IMR-90 (cell line): ENCODE results near the gene ADAM12. TPM values are rescaled to one million over a fixed set of nuclear protein-coding genes. Genes with fewer than 3 reads are reported as not detected.

Source experiments
- ATAC-seq: fragments of 200-7000 bp; cut with Tn5 transposase; 2 replicates; pipeline ENCODE4 v1.9.1; 2020; ENCODE audit warnings: low read depth, mild to moderate bottlenecking, moderate library complexity
- BruUV-seq: library from RNA; stranded (reverse); fragments of 400-500 nt; replicated peaks from 2 replicates; lab custom pipeline; 2021; lab: Mats Ljungman, UMichigan
- CTCF ChIA-PET: fragments of 300-600 bp; formaldehyde crosslinking; extraction: SDS; loops from one replicate; lab custom pipeline; 2021; ENCODE audit warnings: antibody characterized with exemption; lab: Yijun Ruan, JAX
- POLR2A ChIA-PET: fragments of 300-600 bp; sonication (Branson Sonifier 250); formaldehyde crosslinking; loops from one replicate; lab custom pipeline; 2022; ENCODE audit warnings: antibody characterized with exemption; ENCODE audit not compliant: unreplicated experiment; lab: Charles Lee
- DNase-seq: peaks from one replicate; pipeline ENCODE4 v3.0.0; 2013
- H2AFZ ChIP-seq: replicated peaks from 2 replicates; pipeline ENCODE3; 2013; ENCODE audit warnings: low read length, mild to moderate bottlenecking; ENCODE audit not compliant: poor library complexity
- H2AK5ac ChIP-seq: 2 replicates; pipeline ENCODE4 v1.6.1; 2013; ENCODE audit warnings: low read depth, low read length, inconsistent platforms
- H2AK9ac ChIP-seq: replicated peaks from 2 replicates; pipeline ENCODE3; 2013; ENCODE audit warnings: mild to moderate bottlenecking, low read depth, low read length, moderate library complexity; ENCODE audit not compliant: poor library complexity
- H2BK120ac ChIP-seq: 2 replicates; pipeline ENCODE4 v1.6.1; 2013; ENCODE audit warnings: low read depth, low read length, inconsistent platforms
- H2BK15ac ChIP-seq: 3 replicates; pipeline ENCODE4 v1.6.1; 2013; ENCODE audit warnings: low read depth, low read length, inconsistent platforms
- H2BK20ac ChIP-seq: 2 replicates; pipeline ENCODE4 v1.6.1; 2013; ENCODE audit warnings: low read depth, mild to moderate bottlenecking, inconsistent platforms, low read length, moderate library complexity
- H2BK5ac ChIP-seq: 2 replicates; pipeline ENCODE4 v1.6.1; 2013; ENCODE audit warnings: mild to moderate bottlenecking, low read depth, low read length, inconsistent platforms; ENCODE audit not compliant: poor library complexity, severe bottlenecking
- H3K14ac ChIP-seq: replicated peaks from 2 replicates; pipeline ENCODE4 v1.6.1; 2013; ENCODE audit warnings: low read depth, low read length, inconsistent platforms
- H3K18ac ChIP-seq: 2 replicates; pipeline ENCODE4 v1.6.1; 2013; ENCODE audit warnings: low read depth, low read length, control low read depth
- H3K23ac ChIP-seq: 2 replicates; pipeline ENCODE4 v1.6.1; 2013; ENCODE audit warnings: low read depth, low read length, inconsistent platforms
- H3K27ac ChIP-seq: 2 replicates; pipeline ENCODE4 v1.5.1; 2013; ENCODE audit warnings: mild to moderate bottlenecking, control low read depth, low read length; ENCODE audit not compliant: insufficient read depth
- H3K27me3 ChIP-seq: 2 replicates; pipeline ENCODE4 v1.6.1; 2013; ENCODE audit warnings: low read length; ENCODE audit not compliant: control insufficient read depth, insufficient read depth
- H3K36me3 ChIP-seq: 2 replicates; pipeline ENCODE4 v1.6.1; 2013; ENCODE audit warnings: low read length, mixed read lengths; ENCODE audit not compliant: control insufficient read depth, insufficient read depth
- H3K4ac ChIP-seq: 2 replicates; pipeline ENCODE4 v1.6.1; 2013; ENCODE audit warnings: low read depth, low read length, inconsistent platforms
- H3K4me1 ChIP-seq: 2 replicates; pipeline ENCODE4 v1.6.1; 2013; ENCODE audit warnings: low read length, mixed read lengths; ENCODE audit not compliant: control insufficient read depth, insufficient read depth
- H3K4me2 ChIP-seq: 2 replicates; pipeline ENCODE4 v1.6.1; 2013; ENCODE audit warnings: low read depth, mild to moderate bottlenecking, control low read depth, low read length, moderate library complexity
- H3K4me3 ChIP-seq: 2 replicates; pipeline ENCODE4 v1.5.1; 2013; ENCODE audit warnings: low read depth, mild to moderate bottlenecking, control low read depth, low read length, moderate library complexity; ENCODE audit not compliant: insufficient read depth
- H3K56ac ChIP-seq: 2 replicates; pipeline ENCODE4 v1.6.1; 2013; ENCODE audit warnings: low read length, inconsistent platforms; ENCODE audit not compliant: insufficient read depth; ENCODE audit errors: extremely low read depth
- H3K79me1 ChIP-seq, 2 experiments: 2 replicates each; pipeline ENCODE4 v1.6.1; 2013; ENCODE audit warnings: low read length in 2 of 2, inconsistent platforms in 1 of 2, low read depth in 1 of 2
- H3K9ac ChIP-seq: 2 replicates; pipeline ENCODE4 v1.6.1; 2013; ENCODE audit warnings: low read depth, low read length, control low read depth
- H3K9me1 ChIP-seq: 2 replicates; pipeline ENCODE4 v1.6.1; 2013; ENCODE audit warnings: low read length, inconsistent platforms; ENCODE audit not compliant: insufficient read depth
- H3K9me3 ChIP-seq: 2 replicates; pipeline ENCODE4 v1.6.1; 2013; ENCODE audit warnings: low read length; ENCODE audit not compliant: control insufficient read depth, insufficient read depth
- H4K20me1 ChIP-seq: 2 replicates; pipeline ENCODE4 v1.6.1; 2013; ENCODE audit warnings: low read length, inconsistent platforms; ENCODE audit not compliant: insufficient read depth
- H4K5ac ChIP-seq: 2 replicates; pipeline ENCODE4 v1.6.1; 2013; ENCODE audit warnings: mild to moderate bottlenecking, low read depth, low read length, control low read depth
- H4K8ac ChIP-seq, 2 experiments: 2 replicates each; pipeline ENCODE4 v1.6.1; 2013; ENCODE audit warnings: low read depth in 2 of 2, low read length in 2 of 2, control low read depth in 1 of 2, inconsistent platforms in 1 of 2
- H4K91ac ChIP-seq: 2 replicates; pipeline ENCODE4 v1.6.1; 2013; ENCODE audit warnings: low read depth, low read length, inconsistent platforms; ENCODE audit not compliant: insufficient read depth
- BHLHE40 ChIP-seq: fragments of 150-350 bp; IDR thresholded peaks from 2 replicates; pipeline ENCODE4 v1.6.1; 2016; ENCODE audit warnings: mild to moderate bottlenecking, low read depth, low read length
- CEBPB ChIP-seq: IDR thresholded peaks from 2 replicates; pipeline ENCODE4 v1.6.1; 2012; ENCODE audit warnings: low read depth, low read length, improper control_type of control experiment
- CTCF ChIP-seq: conservative IDR thresholded peaks from 2 replicates; pipeline ENCODE4 v1.5.1; 2012; ENCODE audit warnings: mild to moderate bottlenecking, low read depth, low read length, improper control_type of control experiment
- ELK1 ChIP-seq: fragments of 150-350 bp; IDR thresholded peaks from 2 replicates; pipeline ENCODE4 v1.6.1; 2016; ENCODE audit warnings: low read depth, mild to moderate bottlenecking, low read length, moderate library complexity, borderline replicate concordance
- FOS ChIP-seq: fragments of 150-350 bp; IDR thresholded peaks from 2 replicates; pipeline ENCODE4 v1.6.1; 2016; ENCODE audit warnings: low read depth, low read length
- MAFK ChIP-seq: IDR thresholded peaks from 2 replicates; pipeline ENCODE4 v1.6.1; 2012; ENCODE audit warnings: low read depth, low read length, improper control_type of control experiment
- MAZ ChIP-seq: IDR thresholded peaks from 2 replicates; pipeline ENCODE4 v1.6.1; 2012; ENCODE audit warnings: low read depth, mild to moderate bottlenecking, low read length, improper control_type of control experiment, moderate library complexity, borderline replicate concordance
- MXI1 ChIP-seq: IDR thresholded peaks from 2 replicates; pipeline ENCODE4 v1.6.1; 2012; ENCODE audit warnings: low read depth, mild to moderate bottlenecking, low read length, moderate library complexity, borderline replicate concordance
- NFE2L2 ChIP-seq: fragments of 150-350 bp; IDR thresholded peaks from 2 replicates; pipeline ENCODE4 v1.6.1; 2016; ENCODE audit warnings: low read depth, mild to moderate bottlenecking, low read length
- POLR2A ChIP-seq: IDR thresholded peaks from 2 replicates; pipeline ENCODE4 v1.6.1; 2012; ENCODE audit warnings: mild to moderate bottlenecking, low read depth, low read length
- RCOR1 ChIP-seq: IDR thresholded peaks from 2 replicates; pipeline ENCODE4 v1.6.1; 2012; ENCODE audit warnings: mild to moderate bottlenecking, low read length, improper control_type of control experiment; ENCODE audit not compliant: insufficient replicate concordance
- RFX5 ChIP-seq: IDR thresholded peaks from 2 replicates; pipeline ENCODE4 v1.8.0; 2012; ENCODE audit warnings: low read depth, mild to moderate bottlenecking, low read length, moderate library complexity
- USF2 ChIP-seq: fragments of 150-350 bp; IDR thresholded peaks from 2 replicates; pipeline ENCODE4 v1.6.1; 2017; ENCODE audit warnings: mild to moderate bottlenecking, antibody characterized with exemption, low read length, low read depth
- WGBS, 2 experiments: methylation state at CpG; one replicate each; pipeline versions ENCODE4 v1.1.5 to v1.1.7; 2013; ENCODE audit warnings: missing lambda C conversion rate in 2 of 2; ENCODE audit not compliant: insufficient read length in 1 of 2; ENCODE audit errors: extremely low coverage in 2 of 2; 5-methylcytosine and 5-hydroxymethylcytosine counted together
- dilution Hi-C: fragments of 300-500 bp; cut with HindIII; formaldehyde crosslinking; loops from one replicate; pipeline ENCODE4 v1.14.3; 2018; ENCODE audit warnings: low sequenced_read_pairs; ENCODE audit not compliant: unreplicated experiment
- in situ Hi-C: fragments of 300-500 bp; cut with MboI; formaldehyde crosslinking; loops from 3 replicates; pipeline ENCODE4 v1.14.3; 2019; ENCODE audit warnings: low sequenced_read_pairs, inconsistent platforms, mixed read lengths
- intact Hi-C: fragments of 100-400 bp; cut with micrococcal nuclease; formaldehyde crosslinking; loops from 2 replicates; pipeline ENCODE4 v1.10.0; 2022
- polyA plus RNA-seq, 3 experiments: library from polyadenylated mRNA; depleted of rRNA; stranded (reverse); fragments of >200 nt; gene quantifications; 2 replicates each; pipeline ENCODE4 v1.2.3, GENCODE V29; 2012; ENCODE audit warnings: low replicate concordance in 1 of 3
- total RNA-seq: library from RNA; depleted of rRNA; stranded (reverse); fragments of >200 nt; gene quantifications from 2 replicates; pipeline ENCODE4 v1.2.3, GENCODE V29; 2012

The ADAM12 gene
- total and polyA plus RNA-seq, 2 of the 4 experiments (the other 2 are of a cell fraction) = 9.6 to 10.2 TPM

- dilution Hi-C loops (no loop called here), intact Hi-C loops (no loop called here), in situ Hi-C loops (no loop called here)
- Histone ChIP-seq H3K14ac (0 out of 2 replicates have a peak overlapping the region, but pooled peaks have one; percentile 62), H3K23ac (no peak overlapping the region), H2AK5ac (no peak overlapping the region; the same call in 1 of the 2 replicates), H3K79me1 (no peaks in the 10 kb centered on the region), H3K4me1 (peaks cover 2% of the 10 kb centered on the region; the same call in 1 of the 2 replicates), H4K5ac (peak overlapping the region; percentile 56; the same call in 1 of the 2 replicates), H4K8ac (peak overlapping the region; percentile 35 to 62), H3K4ac (peak overlapping the region; percentile 63; the same call in 1 of the 2 replicates), H3K27ac (peak overlapping the region; percentile 81), H2AFZ (peak overlapping the region; percentile 53), H3K9me1 (no peaks in the 10 kb centered on the region), H2AK9ac (peak overlapping the region; percentile 21), H3K4me2 (0 out of 2 replicates have a peak overlapping the region, but pooled peaks have one; percentile 38), H3K56ac (0 out of 2 replicates have a peak overlapping the region, but pooled peaks have one; percentile 27), H3K36me3 (no peaks in the 10 kb centered on the region), H2BK20ac (peak overlapping the region; percentile 69; the same call in 1 of the 2 replicates), H2BK120ac (peak overlapping the region; percentile 61), H3K27me3 (no peaks in the 10 kb centered on the region; the same call in 1 of the 2 replicates), H4K20me1 (no peaks in the 10 kb centered on the region), H4K91ac (peak overlapping the region; percentile 66), H2BK5ac (peak overlapping the region; percentile 60), H3K9me3 (peaks cover 11% of the 10 kb centered on the region), H3K9ac (no peak overlapping the region), H2BK15ac (peak overlapping the region; percentile 82; the same call in 1 of the 3 replicates), H3K18ac (peak overlapping the region; percentile 67), H3K4me3 (no peak overlapping the region)
- ChIA-PET CTCF (no interaction called here), POLR2A (no interaction called here)
- peak; percentile 88 for ATAC-seq
- no TSS peak for BruUV-seq
- TF ChIP-seq RFX5 = no peak
- peak; percentile 78; the same call in 1 of the 2 replicates for TF ChIP-seq CEBPB
- peak; percentile 28; the same call in 1 of the 2 replicates for TF ChIP-seq MAFK
- no peak for TF ChIP-seq MXI1
- no peak for TF ChIP-seq ELK1
- peak; percentile 88 for TF ChIP-seq NFE2L2
- TF ChIP-seq POLR2A = no peak
- no peak for TF ChIP-seq BHLHE40
- no peak for TF ChIP-seq RCOR1
- TF ChIP-seq USF2 = no peak
- TF ChIP-seq MAZ = no peak
- no peak for TF ChIP-seq CTCF
- TF ChIP-seq FOS = peak; percentile 41; the same call in 1 of the 2 replicates
- peak; percentile 90 for DNase-seq
- WGBS, 2 experiments = 32% methylated on average over 4 of the region's 10 CpGs; no CpG with 5 or more reads in 1 of the 2 experiments
Observed at GRCh38 chr10:126421756-126422256, 33.5 kb upstream of the ADAM12 start.
